Transverse colon (tissue), 4 donors: ENCODE measurements around the gene FMR1. TPM values are rescaled to one million over a fixed set of nuclear protein-coding genes. Genes with fewer than 3 reads are reported as not detected.

Experiments used
- DNase-seq: peaks from one replicate; pipeline ENCODE4 v3.0.0-alpha.2; 2019
- H3K27ac ChIP-seq, 4 donors: fragments of 200-600 bp; sonication (generic); 2 replicates each; pipeline ENCODE4 v1.5.1; 2016 to 2018; ENCODE audit warnings: inconsistent platforms in 4 of 4
- H3K27me3 ChIP-seq: fragments of 200-600 bp; sonication (generic); 2 replicates; pipeline ENCODE4 v1.5.1; 2017; ENCODE audit warnings: inconsistent platforms
- H3K36me3 ChIP-seq, 4 donors: fragments of 200-600 bp; sonication (generic); 2 replicates each; pipeline ENCODE4 v1.5.1; 2017 to 2019; ENCODE audit warnings: inconsistent platforms in 4 of 4
- H3K4me1 ChIP-seq, 4 donors: fragments of 200-600 bp; sonication (generic); 2 replicates each; pipeline ENCODE4 v1.5.1; 2017 to 2020; ENCODE audit warnings: inconsistent platforms in 4 of 4
- H3K4me3 ChIP-seq, 4 donors: fragments of 200-600 bp; sonication (generic); 1 replicate in 1 of 4; 2 replicates in 3 of 4; pipeline versions ENCODE4 v1.5.1 to v1.6.1; 2017 to 2019; ENCODE audit warnings: inconsistent platforms in 4 of 4
- H3K9me3 ChIP-seq, 2 donors: fragments of 200-600 bp; sonication (generic); 2 replicates each; pipeline ENCODE4 v1.5.1; 2017 to 2019; ENCODE audit warnings: inconsistent platforms in 2 of 2
- CTCF ChIP-seq, 5 experiments: fragments of 200-600 bp in 3 of 5; fragments of 450-650 bp in 2 of 5; sonication (generic) in 3 of 5; IDR thresholded peaks; 1 replicate in 2 of 5; 2 replicates in 3 of 5; pipeline ENCODE4 v1.5.1; 2016 to 2017; ENCODE audit warnings: antibody characterized with exemption in 5 of 5, inconsistent platforms in 3 of 5, mild to moderate bottlenecking in 2 of 5, moderate library complexity in 1 of 5
- EP300 ChIP-seq: sonication (generic); formaldehyde crosslinking; IDR thresholded peaks from one replicate; pipeline ENCODE4 v1.6.1; 2017; ENCODE audit warnings: antibody characterized with exemption, low read depth
- POLR2A ChIP-seq: fragments of 450-650 bp; IDR thresholded peaks from one replicate; pipeline ENCODE4 v1.6.1; 2016; ENCODE audit warnings: antibody characterized with exemption, mild to moderate bottlenecking, moderate library complexity
- POLR2AphosphoS5 ChIP-seq, 3 donors: sonication (generic); formaldehyde crosslinking; IDR thresholded peaks; one replicate each; pipeline ENCODE4 v1.6.1; 2016; ENCODE audit warnings: antibody characterized with exemption in 3 of 3
- WGBS, 2 donors: methylation state at CpG; one replicate each; pipeline ENCODE4 v1.1.5; 2018; ENCODE audit warnings: low coverage in 1 of 2; 5-methylcytosine and 5-hydroxymethylcytosine counted together
- in situ Hi-C, 4 donors: fragments of 200-750 bp; cut with MboI; loops; one replicate each; pipeline versions ENCODE4 v1.15.0 to v1.15.1; 2017; ENCODE audit warnings: low sequenced_read_pairs in 3 of 4, low pct_ligation_motif_present in 1 of 4, low pct_unique_long_range_greater_than_20kb in 1 of 4
- intact Hi-C: fragments of 100-400 bp; cut with DNase I; formaldehyde crosslinking; loops from one replicate; pipeline ENCODE4 v1.15.1; 2023; ENCODE audit warnings: low total_unique reads
- total RNA-seq, 4 donors: library from RNA; depleted of rRNA; stranded (reverse); fragments of >200 nt; gene quantifications; one replicate each; pipeline ENCODE4 v1.1.0, GENCODE V29; 2016

The FMR1 gene
- total RNA-seq, 4 donors from 2014 or later = 14.9 to 61.8 (median 31.2) TPM

GRCh38 chrX:147914591-147914990 lies 2.9 kb downstream of the FMR1 start:
- WGBS, 2 donors = 37 to 45% methylated on average over 3 of the region's 3 CpGs
- H3K27ac ChIP-seq = peak overlapping the region in 1 of 4 donors; percentile 92
- peaks cover 0 to 50% (median 6%) of the 10 kb centered on the region in 4 donors for H3K4me1 ChIP-seq
- in situ Hi-C loops = loop anchor here in 1 of 4 donors (25.0 kb wide), 1 partner anchor 1573 kb away; no protein-coding TSS in a partner anchor
- intact Hi-C loops = no loop called here
- H3K4me3 ChIP-seq = no peak overlapping the region
- H3K9me3 ChIP-seq = no peaks in the 10 kb centered on the region
- DNase-seq = no peak
- no peaks in the 10 kb centered on the region for H3K36me3 ChIP-seq
- no peaks in the 10 kb centered on the region for H3K27me3 ChIP-seq
- no peak for TF ChIP-seq POLR2A

GRCh38 chrX:147916375-147916968 lies 4.8 kb downstream of the FMR1 start:
- Histone ChIP-seq H3K9me3 (no peaks in the 10 kb centered on the region), H3K4me3 (no peak overlapping the region), H3K27me3 (no peaks in the 10 kb centered on the region), H3K27ac (no peak overlapping the region), H3K4me1 (peaks cover 0 to 54% (median 5%) of the 10 kb centered on the region in 4 donors), H3K36me3 (no peaks in the 10 kb centered on the region)
- WGBS, 2 donors = 66% methylated on average over 6 of the region's 6 CpGs; no CpG with 5 or more reads in 1 of the 2 donors
- in situ Hi-C loops (loop anchor here in 1 of 4 donors (25.0 kb wide), 1 partner anchor 1571 kb away; no protein-coding TSS in a partner anchor), intact Hi-C loops (no loop called here)
- no peak for DNase-seq
- TF ChIP-seq CTCF (IDR thresholded peaks at IDR 0.05) (no peak), POLR2AphosphoS5 (IDR thresholded peaks at IDR 0.05) (no peak), POLR2A (no peak), EP300 (no peak)

GRCh38 chrX:147917700-147918695 lies 6.3 kb downstream of the FMR1 start:
- TF ChIP-seq POLR2AphosphoS5 (IDR thresholded peaks at IDR 0.05) = no peak
- no peak for TF ChIP-seq CTCF (IDR thresholded peaks at IDR 0.05)
- TF ChIP-seq POLR2A = no peak
- TF ChIP-seq EP300 = no peak
- intact Hi-C loops (no loop called here), in situ Hi-C loops (loop anchor here in 1 of 4 donors (25.0 kb wide), 1 partner anchor 1569 kb away; no protein-coding TSS in a partner anchor)
- no peak overlapping the region for H3K4me3 ChIP-seq
- WGBS, 2 donors = 35 to 65% methylated on average over 3 to 10 of the region's 10 CpGs
- H3K4me1 ChIP-seq = peaks cover 0 to 54% (median 5%) of the 10 kb centered on the region in 4 donors
- no peaks in the 10 kb centered on the region for H3K36me3 ChIP-seq
- no peaks in the 10 kb centered on the region for H3K9me3 ChIP-seq
- no peak overlapping the region for H3K27ac ChIP-seq
- DNase-seq = no peak
- no peaks in the 10 kb centered on the region for H3K27me3 ChIP-seq

- Histone ChIP-seq H3K36me3 (no peaks in the 10 kb centered on the region), H3K27me3 (no peaks in the 10 kb centered on the region), H3K4me1 (peaks cover 0 to 35% (median 4%) of the 10 kb centered on the region in 4 donors), H3K9me3 (no peaks in the 10 kb centered on the region), H3K27ac (no peak overlapping the region), H3K4me3 (no peak overlapping the region)
- WGBS, 2 donors = 54% methylated on average over 3 of the region's 3 CpGs; no CpG with 5 or more reads in 1 of the 2 donors
- in situ Hi-C loops = loop anchor here in 1 of 4 donors (25.0 kb wide), 1 partner anchor 1567 kb away; no protein-coding TSS in a partner anchor
- DNase-seq = no peak
- intact Hi-C loops = no loop called here
- TF ChIP-seq CTCF (IDR thresholded peaks at IDR 0.05) = no peak
- no peak for TF ChIP-seq EP300
- no peak for TF ChIP-seq POLR2AphosphoS5 (IDR thresholded peaks at IDR 0.05)
- TF ChIP-seq POLR2A = no peak
Observed at GRCh38 chrX:147920161-147920666, 8.5 kb downstream of the FMR1 start.
